Measurements from ENCODE around the gene EPM2AIP1.
"Not testable (repeated sequence)": the region's sequence is repeated elsewhere in the genome, so short reads cannot be mapped to it uniquely, and the experiment has no call there.

EPM2AIP1 gene

DNA sequence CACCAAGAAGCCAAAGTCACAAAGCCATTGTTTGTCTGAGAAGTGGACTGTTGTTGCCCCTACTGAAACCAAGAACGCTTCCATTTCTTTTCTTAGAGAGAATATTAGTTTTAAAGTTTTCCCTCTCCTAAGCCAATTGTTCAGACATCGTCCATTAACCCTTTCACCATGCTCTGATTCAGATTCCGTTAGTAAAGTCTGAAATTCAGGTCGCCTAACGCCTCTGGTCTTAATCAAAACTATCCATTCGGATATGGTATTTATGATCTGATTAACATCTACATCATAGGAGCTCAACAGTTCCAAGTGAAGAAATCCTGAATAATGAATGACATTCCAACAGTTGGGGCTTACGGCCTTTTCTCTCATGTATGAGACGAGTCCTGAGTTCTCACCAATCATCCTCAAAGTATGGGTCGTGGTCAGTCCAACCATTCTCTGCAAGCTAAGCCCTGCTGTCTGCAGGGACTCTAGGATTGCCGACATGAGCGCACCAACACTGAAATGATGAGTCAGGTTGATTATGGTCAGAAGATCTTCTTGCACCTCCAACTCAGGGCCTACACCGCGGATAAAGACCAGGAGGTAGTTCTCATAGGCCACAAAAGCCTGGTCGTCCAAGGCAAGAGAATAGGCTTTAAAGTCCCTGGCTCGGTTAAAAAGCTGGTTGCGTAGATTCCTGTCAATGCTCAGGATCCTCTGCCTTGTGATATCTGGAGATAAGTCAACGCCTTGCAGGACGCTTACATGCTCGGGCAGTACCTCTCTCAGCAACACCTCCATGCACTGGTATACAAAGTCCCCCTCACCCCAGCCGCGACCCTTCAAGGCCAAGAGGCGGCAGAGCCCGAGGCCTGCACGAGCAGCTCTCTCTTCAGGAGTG is 767 bp downstream of the EPM2AIP1 start:
- no peak for DNase-seq

DNA sequence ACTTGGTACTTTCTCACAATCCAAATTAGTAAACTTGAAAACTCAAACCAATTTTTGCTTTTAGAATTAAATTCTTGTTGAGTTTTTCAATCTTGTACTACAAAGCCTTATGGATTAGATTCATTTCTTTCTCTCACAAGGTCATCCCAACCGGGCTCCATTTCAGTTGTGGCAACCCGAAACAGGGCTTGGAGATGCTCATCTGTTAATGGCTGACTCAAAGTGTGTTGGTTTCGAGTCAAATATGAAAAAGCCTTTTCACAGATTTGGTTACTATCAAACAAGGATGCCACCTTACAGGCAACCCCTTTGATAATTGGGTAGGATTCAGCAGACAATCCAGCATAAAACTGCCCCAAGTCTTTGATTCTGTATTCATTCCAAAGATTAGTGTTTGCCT is 1.8 kb downstream of the EPM2AIP1 start:
- no peak for DNase-seq

DNA sequence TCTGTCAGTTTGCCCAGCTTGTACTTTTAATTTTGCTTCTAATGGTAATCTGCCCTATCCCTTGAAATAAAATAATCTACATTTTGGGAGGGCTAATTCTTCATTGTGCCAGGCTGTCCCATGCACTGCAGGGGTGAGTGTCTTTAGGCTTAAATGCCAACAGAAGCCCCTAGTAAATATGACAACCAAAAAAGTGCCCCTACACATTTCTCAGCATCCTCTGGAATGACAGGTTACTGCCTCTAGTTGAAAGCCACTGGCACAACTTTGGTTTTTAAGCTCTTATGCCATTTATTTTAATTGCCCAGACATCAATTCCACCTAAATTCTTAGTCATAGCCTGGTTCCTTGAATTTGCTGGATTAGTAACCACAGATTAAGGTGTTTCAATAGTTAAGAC is 3.4 kb downstream of the EPM2AIP1 start:
- no peak for DNase-seq

DNA sequence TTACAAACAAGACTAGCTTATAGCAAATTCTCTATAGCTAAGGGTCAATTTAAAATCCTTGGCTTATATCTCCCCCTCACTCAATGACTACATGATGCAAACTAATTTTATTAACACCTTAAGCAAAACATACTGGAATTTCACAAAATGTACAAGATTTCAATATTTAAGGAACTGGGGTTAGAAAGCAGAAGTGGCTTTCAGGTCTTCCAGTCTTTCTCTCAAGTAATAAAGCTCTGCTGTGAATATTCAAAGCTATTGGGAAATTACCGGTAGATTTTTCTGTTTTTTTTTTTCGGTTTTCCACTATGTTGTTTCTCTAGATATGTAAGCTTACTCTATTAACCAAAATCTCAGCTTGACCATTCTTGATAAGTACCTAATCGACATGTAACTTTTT is 3.9 kb downstream of the EPM2AIP1 start:
- DNase-seq = no peak

DNA sequence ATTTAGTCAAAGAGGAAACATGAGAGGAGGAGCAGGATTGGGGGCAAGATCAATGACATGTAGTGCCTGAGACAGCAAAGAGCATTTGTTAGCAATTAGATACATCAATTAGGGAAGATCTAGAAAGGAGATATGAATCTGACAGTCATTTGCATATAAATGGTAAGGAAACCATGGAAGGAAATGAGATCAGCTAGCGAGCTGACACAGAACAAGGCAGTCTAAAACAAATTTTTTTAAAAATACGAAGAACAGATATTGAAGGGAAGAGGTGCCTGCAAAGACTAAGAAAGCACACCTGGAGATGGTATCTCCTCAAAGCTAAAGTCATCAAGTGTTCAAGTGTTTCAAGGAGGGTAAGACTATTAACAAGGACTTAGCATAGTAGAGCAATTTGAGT is 4.6 kb downstream of the EPM2AIP1 start:
- DNase-seq = no peak

DNA sequence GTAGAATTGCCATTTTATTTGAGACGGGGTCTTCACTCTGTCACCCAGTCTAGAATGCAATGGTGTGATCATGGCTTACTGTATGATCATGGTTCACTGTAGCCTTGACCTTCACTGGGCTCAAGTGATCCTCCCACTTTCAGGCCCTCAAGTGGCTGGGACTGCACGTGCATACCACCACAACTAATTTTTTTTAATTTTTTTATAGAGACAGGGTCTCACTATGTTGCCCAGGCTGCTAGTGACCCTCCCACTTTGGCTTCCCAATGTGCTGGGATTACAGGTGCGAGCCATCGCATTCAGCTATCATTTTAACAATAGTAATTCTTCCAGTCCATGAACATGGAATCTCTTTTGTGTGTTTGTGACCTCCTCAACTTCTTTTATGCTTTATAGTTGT is 11.9 kb downstream of the EPM2AIP1 start:
- no peak for DNase-seq

DNA sequence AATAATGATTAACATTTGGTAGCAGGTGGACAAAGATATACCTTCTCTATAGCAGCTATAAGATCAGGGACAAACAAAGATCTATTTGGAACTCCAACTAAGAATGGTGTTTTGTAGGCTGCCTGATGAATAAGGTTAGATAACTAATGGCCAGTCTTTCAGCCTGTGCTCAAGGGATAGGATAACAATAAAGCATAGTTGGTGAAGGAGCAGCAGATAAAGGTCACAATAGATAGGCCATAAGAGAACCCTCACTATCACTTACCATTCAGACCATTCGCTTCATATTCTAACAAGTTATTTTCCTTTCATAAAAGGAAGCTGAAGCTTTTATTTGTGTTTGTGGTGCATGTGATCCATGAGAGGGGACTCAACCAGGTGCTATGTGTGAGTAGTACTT is 19.8 kb downstream of the EPM2AIP1 start:
- DNase-seq = no peak

DNA sequence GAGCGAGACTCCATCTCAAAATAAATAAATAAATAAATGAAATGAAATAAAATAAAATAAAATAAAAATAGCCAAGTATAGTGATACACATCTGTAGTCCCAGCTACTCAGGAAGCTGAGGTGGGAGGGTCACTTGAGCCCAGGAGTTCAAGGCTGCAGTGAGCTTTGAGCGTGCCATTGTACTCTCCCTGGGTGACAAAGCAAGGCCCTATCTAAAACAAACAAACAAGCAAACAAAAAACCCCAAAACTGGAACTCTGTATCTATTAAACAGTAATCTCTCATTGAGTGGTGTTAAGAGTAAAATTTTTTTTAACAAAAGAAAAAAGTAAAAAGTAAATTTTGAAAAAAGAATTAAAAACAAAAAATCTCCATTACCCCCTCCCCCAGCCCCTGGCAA is 20.8 kb downstream of the EPM2AIP1 start:
- DNase-seq = no peak

DNA sequence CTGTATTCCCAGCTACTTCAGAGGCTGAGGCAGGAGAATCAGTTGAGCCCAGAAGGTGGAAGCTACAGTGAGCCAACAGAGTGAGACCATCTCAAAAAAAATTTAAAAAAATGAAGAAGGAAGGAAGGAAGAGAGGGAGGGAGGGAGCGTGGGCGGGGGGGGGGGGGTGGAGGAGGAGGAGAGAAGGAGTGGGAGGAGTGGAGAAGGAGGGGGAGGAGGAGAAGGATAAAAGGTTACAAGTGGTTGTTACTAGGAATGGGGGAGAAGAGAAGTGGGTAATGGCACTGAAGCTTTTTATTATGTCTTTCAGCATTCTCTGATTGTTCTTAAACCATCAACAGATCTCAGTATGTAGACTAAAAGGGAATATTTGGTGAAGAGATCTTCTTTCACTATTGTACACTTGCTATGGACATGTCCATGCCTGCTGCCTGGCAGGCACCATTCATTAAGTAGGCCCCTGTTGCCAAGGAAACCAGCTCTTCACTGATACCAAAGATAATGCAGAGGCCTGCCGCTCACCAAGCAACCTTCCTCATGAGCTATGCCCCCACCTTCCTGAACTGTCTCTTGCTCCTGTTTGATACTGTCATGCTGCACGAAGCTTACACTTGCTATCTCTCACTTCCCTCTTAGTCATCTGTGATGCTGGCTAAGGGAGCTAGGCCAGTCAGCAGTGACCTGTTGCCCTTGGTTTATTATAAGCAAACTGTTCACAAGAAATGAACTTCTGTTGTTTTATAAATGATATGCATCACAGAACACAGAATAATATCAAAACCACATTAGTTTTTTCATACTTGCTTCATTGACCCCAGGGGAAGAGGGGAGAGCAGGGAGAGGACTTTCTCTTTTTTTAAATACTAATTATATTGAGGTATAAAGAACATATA is 23.1 kb downstream of the EPM2AIP1 start:
- DNase-seq = no peak

DNA sequence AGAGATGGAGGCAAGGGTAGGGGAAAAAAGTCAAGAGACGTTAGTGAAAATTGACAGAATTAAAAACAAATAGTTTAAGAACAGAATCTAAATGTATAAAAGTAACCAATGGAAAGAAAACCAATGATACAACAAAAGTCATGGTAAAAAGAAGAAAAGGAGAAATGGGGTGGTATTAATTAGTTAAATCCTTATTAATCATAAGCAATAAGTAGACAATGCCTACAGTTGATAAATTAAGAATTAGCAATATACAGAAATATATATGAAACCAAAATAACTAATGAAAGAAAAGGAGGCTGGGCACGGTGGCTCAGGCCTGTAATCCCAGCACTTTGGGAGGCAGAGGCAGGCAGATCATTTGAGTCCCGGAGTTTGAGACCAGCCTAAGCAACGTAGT is 23.8 kb downstream of the EPM2AIP1 start:
- DNase-seq = no peak

DNA sequence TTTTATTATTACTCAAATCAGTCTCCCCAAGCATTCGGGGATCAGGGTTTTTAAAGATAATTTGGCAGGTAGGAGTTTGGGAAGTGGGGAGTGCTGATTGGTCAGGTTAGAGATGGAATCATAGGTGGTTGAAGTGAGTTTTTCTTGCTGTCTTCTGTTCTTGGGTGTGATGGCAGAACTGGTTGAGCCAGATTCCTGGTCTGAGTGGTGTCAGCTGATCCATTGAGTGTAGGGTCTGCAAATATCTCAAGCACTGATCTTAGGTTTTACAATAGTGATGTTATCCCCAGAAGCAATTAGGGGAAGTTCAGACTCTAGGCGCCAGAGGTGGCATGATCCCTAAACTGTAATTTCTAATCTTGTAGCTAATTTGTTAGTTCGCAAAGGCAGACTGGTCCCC is 27.5 kb downstream of the EPM2AIP1 start:
- DNase-seq = no peak

DNA sequence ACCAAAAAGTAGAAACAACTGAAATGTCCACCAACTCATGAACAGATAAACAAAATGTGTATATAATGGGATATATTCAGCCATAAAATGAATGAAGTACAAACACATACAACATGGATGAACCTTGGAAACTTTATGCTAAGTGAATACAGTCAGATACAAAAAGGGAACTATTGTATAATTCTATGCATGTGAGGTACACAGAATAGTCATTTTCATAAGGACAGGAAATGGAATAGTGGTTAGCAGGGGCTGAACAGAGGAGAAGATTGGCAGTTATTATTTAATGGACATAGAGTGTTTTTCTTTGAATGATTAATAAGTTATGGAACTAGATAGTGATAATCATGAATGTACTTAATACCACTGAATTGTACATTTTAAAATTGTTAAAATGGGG is 28.1 kb downstream of the EPM2AIP1 start:
- DNase-seq = no peak

DNA sequence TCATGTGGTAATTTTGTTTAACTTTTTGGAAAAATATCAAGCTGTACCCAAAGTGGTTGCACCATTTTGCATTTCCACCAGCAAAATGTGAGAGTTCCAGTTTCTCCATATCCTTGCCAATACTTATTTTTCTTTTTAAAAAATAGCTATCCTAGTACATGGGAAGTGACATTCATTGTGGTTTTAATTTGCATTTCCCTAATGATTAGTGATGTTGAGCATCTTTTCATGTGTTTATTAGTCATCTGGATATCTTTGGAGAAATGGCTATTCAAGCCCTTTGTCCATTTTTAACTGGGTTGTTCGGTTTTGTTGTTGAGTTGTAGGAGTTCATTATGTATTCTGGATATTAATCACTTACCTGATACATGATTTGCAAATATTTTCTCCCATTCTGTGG is 28.6 kb downstream of the EPM2AIP1 start:
- no peak for DNase-seq

DNA sequence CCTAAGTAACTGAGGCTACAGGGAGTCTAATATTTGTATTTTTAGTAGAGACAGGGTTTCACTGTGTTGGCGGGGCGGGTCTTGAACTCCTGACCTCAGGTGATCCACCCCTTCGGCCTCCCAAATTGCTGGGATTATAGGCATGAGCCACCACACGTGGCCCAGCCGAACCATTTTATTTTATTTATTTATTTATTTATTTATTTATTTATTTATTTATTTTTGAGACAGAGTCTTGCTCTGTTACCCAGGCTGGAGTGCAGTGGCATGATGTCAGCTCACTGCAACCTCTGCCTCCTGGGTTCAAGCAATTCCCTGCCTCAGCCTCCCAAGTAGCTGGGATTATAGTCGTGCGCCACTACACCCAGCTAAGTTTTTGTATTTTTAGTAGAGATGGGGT is 29.9 kb downstream of the EPM2AIP1 start:
- DNase-seq = not testable (repeated sequence)

DNA sequence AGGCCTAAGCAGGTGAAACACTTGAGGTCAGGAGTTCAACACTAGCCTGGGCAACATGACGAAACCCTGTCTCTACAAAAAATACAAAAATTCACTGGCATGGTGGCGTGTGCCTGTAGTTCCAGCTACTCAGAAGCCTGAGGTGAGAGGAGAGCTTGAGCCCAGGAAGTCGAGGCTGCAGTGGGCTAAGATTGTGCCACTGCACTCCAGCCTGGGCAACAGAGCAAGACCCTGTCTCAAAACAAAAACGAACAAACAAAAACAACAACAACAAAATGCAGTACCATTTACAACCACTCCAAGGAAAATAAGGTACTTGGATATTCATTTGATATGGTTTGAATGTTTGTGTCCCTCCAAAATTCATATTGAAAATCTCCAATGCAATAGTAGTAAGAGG is 32.4 kb downstream of the EPM2AIP1 start:
- no peak for DNase-seq

DNA sequence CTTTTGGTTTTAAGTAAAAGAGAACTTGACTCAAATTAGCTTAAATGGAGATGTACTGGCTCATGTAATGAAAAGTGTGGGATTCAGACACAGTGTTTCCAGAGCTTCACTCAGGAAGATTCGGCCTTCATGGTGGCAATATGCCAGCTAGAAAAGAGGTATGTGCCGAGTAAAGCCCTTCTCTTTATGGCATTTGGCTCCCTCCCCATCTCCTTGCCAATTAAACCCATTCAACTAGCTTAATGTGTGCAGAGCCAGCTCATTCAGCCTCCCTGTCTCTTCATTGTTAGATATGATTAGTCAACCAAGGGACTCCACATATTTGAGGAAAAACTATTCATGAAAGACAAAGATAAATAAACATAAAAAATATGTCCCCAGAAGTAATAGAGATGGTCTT is 33.1 kb downstream of the EPM2AIP1 start:
- no peak for DNase-seq

DNA sequence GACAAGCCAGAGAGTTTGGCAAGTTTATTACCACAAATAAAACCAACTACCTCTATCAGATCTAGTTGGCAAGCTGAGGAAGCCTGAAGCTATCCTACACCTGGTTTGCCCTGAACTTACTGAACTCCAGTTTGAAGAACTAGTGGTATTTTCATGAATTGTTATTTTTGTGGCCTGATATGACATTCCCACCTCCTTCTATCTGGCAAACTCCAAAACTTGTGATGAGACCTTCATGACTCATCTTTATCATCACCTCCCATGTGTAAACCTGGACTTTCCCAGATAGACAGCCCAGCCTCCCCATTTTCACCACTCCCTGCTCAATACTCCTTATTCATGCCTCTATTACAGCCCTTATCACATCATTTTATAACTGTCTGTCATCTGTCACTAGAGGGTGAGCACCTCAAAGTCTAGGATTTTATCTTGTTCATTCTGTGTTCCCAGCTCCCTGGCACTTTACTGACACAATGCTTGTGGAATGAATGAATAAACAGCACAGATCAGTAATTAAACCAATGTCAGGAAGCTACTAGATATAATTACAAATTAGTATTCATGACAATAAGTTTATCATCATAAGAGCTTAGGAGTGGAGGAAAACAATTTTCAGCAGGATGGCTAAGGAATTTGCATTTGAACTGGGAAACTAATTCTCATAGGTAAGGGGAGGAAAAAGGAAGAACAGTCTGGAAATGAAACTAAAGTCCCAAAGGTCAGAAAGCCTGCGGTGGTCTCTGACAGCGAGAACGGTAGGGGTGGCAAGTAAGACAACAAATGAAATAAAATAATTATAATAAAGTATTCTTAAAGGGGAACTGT is 34.9 kb downstream of the EPM2AIP1 start:
- DNase-seq = no peak

DNA sequence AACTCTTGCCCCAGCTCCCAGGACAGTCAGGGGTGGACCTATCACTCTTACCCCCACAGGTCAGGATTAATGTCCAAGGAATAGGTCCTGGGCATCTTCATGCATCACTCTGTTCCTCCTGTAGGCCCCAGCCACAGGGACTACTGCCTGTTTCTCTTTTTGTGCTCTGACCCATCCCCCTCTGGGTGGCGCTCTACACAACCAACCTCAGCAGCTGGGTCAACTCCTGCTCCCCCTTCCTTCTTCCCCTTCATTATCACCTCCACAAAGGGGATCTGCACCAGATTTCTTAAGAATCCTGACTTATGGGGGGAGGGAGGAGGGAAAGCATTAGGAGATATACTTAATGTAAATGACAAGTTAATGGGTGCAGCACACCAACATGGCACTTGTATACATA is 35.9 kb downstream of the EPM2AIP1 start:
- DNase-seq = no peak

DNA sequence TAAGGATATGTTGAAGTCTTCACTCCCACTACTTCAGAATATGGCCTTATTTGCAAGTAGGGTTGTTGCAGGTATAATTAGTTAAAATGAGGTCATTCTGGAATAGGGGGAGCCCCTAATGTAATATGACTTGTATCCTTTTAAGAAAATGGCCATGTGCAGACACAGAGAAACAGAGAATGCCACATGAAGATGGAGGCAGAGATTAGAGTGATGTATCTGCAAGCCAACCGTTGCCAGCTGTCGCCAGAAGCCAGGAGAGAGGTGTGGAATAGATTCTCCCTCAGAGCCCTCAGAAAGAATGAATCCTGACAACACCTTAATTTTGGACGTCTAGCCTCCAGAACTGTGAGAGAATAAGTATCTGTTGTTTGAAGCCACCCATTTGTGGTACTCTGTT is 36.8 kb downstream of the EPM2AIP1 start:
- DNase-seq = no peak

DNA sequence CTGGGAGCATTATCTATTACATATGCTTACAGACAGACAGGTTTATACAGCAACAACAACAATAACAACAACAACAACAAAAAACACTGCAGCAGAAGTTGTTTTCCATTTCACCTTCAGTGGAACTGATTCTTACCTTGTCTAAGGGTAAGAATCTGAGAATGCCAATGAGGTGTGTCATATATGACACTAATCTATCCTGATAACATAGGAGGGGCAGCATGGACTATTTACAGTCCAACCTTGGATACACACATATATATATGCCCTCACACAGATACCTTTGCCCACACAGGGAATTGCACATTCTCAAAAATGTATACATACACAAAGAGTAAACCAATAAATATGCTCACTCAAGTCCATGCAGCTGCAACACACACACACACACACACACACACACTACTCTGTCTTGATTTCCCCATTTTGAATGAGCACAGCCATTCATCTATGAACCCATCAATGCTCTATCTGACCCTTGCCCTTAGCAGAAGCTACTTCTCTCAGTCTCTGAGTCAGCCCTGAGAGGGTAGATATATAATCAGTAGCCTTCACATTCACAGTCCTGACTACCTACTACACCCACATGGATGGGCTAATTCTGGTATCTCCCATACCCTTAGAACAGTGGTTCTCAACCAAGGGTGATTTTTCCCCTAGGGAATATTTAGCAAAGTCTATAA is 38.3 kb downstream of the EPM2AIP1 start:
- no peak for DNase-seq

DNA sequence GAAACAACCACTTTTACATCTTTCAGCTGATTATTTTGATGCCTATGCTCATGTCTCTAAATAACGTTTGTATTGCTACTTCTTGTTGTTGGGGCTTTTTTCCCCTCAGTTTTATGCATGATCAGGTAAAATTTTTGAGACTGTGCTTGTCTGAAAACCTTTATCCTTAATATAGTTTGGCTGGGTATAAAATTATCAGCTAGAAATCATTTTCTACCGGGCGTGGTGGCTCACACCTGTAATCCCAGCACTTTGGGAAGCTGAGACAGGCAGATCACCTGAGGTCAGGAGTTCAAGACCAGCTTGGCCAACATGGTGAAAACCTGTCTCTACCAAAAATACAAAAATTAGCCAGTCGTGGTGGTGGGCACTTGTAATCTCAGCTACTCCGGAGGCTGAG is 45.1 kb downstream of the EPM2AIP1 start:
- not testable (repeated sequence) for DNase-seq

DNA sequence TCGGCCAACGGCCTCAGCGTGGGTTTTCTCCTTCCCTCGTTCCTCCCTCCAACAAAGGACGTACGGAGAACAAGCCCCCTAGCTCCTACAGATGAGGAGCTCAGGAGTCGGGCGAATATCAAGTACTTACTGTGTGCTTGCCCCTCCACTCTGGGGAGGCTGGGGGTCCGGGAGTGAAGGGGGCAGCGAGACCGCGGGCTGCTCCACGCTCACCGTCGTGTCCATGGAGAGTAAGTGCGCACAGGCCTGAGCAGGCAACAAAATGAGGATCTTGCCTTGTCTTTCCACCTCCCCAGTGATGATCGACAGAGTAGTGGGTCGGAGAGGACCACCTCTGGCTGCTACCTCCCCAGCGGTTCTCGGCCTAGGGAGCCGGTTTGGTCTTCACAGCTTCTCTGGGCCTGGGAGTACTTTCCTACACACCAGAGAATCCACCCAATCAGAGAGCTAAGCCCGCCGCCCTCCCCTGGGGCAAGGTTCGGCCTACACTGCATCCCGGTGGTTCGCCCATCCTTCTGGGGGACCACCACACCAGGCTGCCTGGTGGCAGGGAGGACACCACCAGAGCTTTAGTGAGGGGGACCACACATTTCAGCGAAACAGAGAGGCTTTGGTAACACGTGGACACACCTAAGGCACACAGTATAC is 47.5 kb downstream of the EPM2AIP1 start:
- no peak for DNase-seq

All from right hindlimb (tissue), 1 donor.